GM18909 (cell line): ENCODE results near the gene TFCP2L1.

Experiments used
- ATAC-seq: cut with Tn5 transposase; IDR thresholded peaks from one replicate; pipeline ENCODE4 v1.9.1; 2021; ENCODE audit warnings: mild to moderate bottlenecking; ENCODE audit not compliant: unreplicated experiment, poor library complexity

The TFCP2L1 gene

GRCh38 chr2:121185111-121185510 lies 99.9 kb downstream of the TFCP2L1 start:
- no peak for ATAC-seq

- no peak for ATAC-seq
Observed at GRCh38 chr2:121184248-121184862, 100.6 kb downstream of the TFCP2L1 start.

GRCh38 chr2:121182520-121182919 lies 102.5 kb downstream of the TFCP2L1 start:
- no peak for ATAC-seq

GRCh38 chr2:121179467-121179866 lies 105.5 kb downstream of the TFCP2L1 start:
- ATAC-seq = no peak

GRCh38 chr2:121178730-121179129 lies 106.3 kb downstream of the TFCP2L1 start:
- ATAC-seq = no peak

- no peak for ATAC-seq
Observed at GRCh38 chr2:121177896-121178295, 107.1 kb downstream of the TFCP2L1 start.

- no peak for ATAC-seq
Observed at GRCh38 chr2:121175326-121175725, 109.7 kb downstream of the TFCP2L1 start.

- ATAC-seq = no peak
Observed at GRCh38 chr2:121173806-121174205, 111.2 kb downstream of the TFCP2L1 start.

GRCh38 chr2:121173112-121173511 lies 111.9 kb downstream of the TFCP2L1 start:
- ATAC-seq = no peak

- ATAC-seq = no peak
Observed at GRCh38 chr2:121172456-121172855, 112.5 kb downstream of the TFCP2L1 start.

- no peak for ATAC-seq
Observed at GRCh38 chr2:121171625-121172119, 113.3 kb downstream of the TFCP2L1 start.

GRCh38 chr2:121170577-121170976 lies 114.4 kb downstream of the TFCP2L1 start:
- ATAC-seq = no peak

GRCh38 chr2:121167411-121167810 lies 117.6 kb downstream of the TFCP2L1 start:
- ATAC-seq = no peak
